Measurements from ENCODE around the gene SMIM34.

- no peak for TF ChIP-seq POLR2A (IDR thresholded peaks at IDR 0.05)
- TF ChIP-seq CTCF (IDR thresholded peaks at IDR 0.05 in 4 of 5, conservative IDR thresholded peaks at IDR 0.05 in 1 of 5): no peak
Measured at GRCh38 chr21:34369741-34370140, 54.0 kb downstream of the SMIM34 start.
